Activated CD8-positive, alpha-beta memory T cell treated with anti-CD3 and anti-CD28 coated beads for 36 hours (primary cell): Measurements from ENCODE around the gene PTPRT. TPM values are rescaled to one million over a fixed set of nuclear protein-coding genes. Genes with fewer than 3 reads are reported as not detected.

ENCODE experiments used
- CTCF ChIA-PET: fragments of 350-600 bp; sonication (Branson Sonifier 250); formaldehyde crosslinking; loops from one replicate; lab custom pipeline; 2021; ENCODE audit warnings: antibody characterized with exemption; lab: Charles Lee
- POLR2A ChIA-PET: fragments of 350-600 bp; sonication (Branson Sonifier 250); formaldehyde crosslinking; loops from one replicate; lab custom pipeline; 2021; ENCODE audit warnings: antibody characterized with exemption; lab: Charles Lee
- total RNA-seq, 2 experiments: library from RNA; stranded (reverse); gene quantifications; one replicate each; pipeline ENCODE4 v1.2.3, GENCODE V29; 2021

Gene PTPRT
- total RNA-seq, 2 experiments from 2014 or later, result not detected

GRCh38 chr20:42987376-42988114, 202.2 kb downstream of the PTPRT start:
- ChIA-PET CTCF (interaction anchor here (0.6 kb wide), 1 partner anchor 182 kb away, joined by 3 read pairs; no protein-coding TSS in a partner anchor), POLR2A (no interaction called here)

- ChIA-PET POLR2A (no interaction called here), CTCF (no interaction called here)
Measured at GRCh38 chr20:42986143-42986773, 203.4 kb downstream of the PTPRT start.

GRCh38 chr20:42985628-42986027, 204.1 kb downstream of the PTPRT start:
- ChIA-PET POLR2A (no interaction called here), CTCF (no interaction called here)

GRCh38 chr20:42982218-42982617, 207.5 kb downstream of the PTPRT start:
- ChIA-PET POLR2A (no interaction called here), CTCF (no interaction called here)

- POLR2A ChIA-PET, result no interaction called here
- CTCF ChIA-PET, result no interaction called here
Measured at GRCh38 chr20:42981253-42981652, 208.5 kb downstream of the PTPRT start.

GRCh38 chr20:42979720-42980119, 210.0 kb downstream of the PTPRT start:
- POLR2A ChIA-PET, result no interaction called here
- CTCF ChIA-PET, result no interaction called here

GRCh38 chr20:42978184-42978974, 211.3 kb downstream of the PTPRT start:
- ChIA-PET CTCF (no interaction called here), POLR2A (no interaction called here)

- CTCF ChIA-PET, result no interaction called here
- POLR2A ChIA-PET, result no interaction called here
Measured at GRCh38 chr20:42975974-42976373, 213.7 kb downstream of the PTPRT start.

GRCh38 chr20:42974347-42974746, 215.4 kb downstream of the PTPRT start:
- CTCF ChIA-PET, result no interaction called here
- POLR2A ChIA-PET, result no interaction called here

- CTCF ChIA-PET, result interaction anchor here (0.6 kb wide), 1 partner anchor 11 kb away, joined by 4 read pairs; no protein-coding TSS in a partner anchor
- POLR2A ChIA-PET, result no interaction called here
Measured at GRCh38 chr20:42972591-42972990, 217.1 kb downstream of the PTPRT start.

GRCh38 chr20:42968746-42969145, 221.0 kb downstream of the PTPRT start:
- CTCF ChIA-PET, result no interaction called here

GRCh38 chr20:42963796-42964195, 225.9 kb downstream of the PTPRT start:
- POLR2A ChIA-PET, result no interaction called here
- CTCF ChIA-PET, result no interaction called here

More at GRCh38 chr20:42968746-42969145, 221.0 kb downstream of the PTPRT start:
- POLR2A ChIA-PET, result no interaction called here

- CTCF ChIA-PET, result interaction anchor here (0.6 kb wide), 1 partner anchor 11 kb away, joined by 4 read pairs; no protein-coding TSS in a partner anchor
- POLR2A ChIA-PET, result no interaction called here
Measured at GRCh38 chr20:42961771-42962170, 227.9 kb downstream of the PTPRT start.

- ChIA-PET POLR2A (no interaction called here), CTCF (no interaction called here)
Measured at GRCh38 chr20:42959996-42960395, 229.7 kb downstream of the PTPRT start.

GRCh38 chr20:42958367-42959069, 231.2 kb downstream of the PTPRT start:
- POLR2A ChIA-PET, result no interaction called here

GRCh38 chr20:42957704-42958095, 232.0 kb downstream of the PTPRT start:
- POLR2A ChIA-PET, result no interaction called here
- CTCF ChIA-PET, result no interaction called here

More at GRCh38 chr20:42958367-42959069, 231.2 kb downstream of the PTPRT start:
- CTCF ChIA-PET, result no interaction called here

GRCh38 chr20:42957018-42957703, 232.5 kb downstream of the PTPRT start:
- ChIA-PET POLR2A (no interaction called here), CTCF (no interaction called here)

- ChIA-PET CTCF (no interaction called here), POLR2A (interaction anchor here (0.5 kb wide), 1 partner anchor 43 kb away, joined by 3 read pairs; no protein-coding TSS in a partner anchor)
Measured at GRCh38 chr20:42955713-42956112, 234.0 kb downstream of the PTPRT start.

- ChIA-PET POLR2A (no interaction called here), CTCF (no interaction called here)
Measured at GRCh38 chr20:42954951-42955350, 234.8 kb downstream of the PTPRT start.
